ENCODE results near the gene ADRA1B.

DNA sequence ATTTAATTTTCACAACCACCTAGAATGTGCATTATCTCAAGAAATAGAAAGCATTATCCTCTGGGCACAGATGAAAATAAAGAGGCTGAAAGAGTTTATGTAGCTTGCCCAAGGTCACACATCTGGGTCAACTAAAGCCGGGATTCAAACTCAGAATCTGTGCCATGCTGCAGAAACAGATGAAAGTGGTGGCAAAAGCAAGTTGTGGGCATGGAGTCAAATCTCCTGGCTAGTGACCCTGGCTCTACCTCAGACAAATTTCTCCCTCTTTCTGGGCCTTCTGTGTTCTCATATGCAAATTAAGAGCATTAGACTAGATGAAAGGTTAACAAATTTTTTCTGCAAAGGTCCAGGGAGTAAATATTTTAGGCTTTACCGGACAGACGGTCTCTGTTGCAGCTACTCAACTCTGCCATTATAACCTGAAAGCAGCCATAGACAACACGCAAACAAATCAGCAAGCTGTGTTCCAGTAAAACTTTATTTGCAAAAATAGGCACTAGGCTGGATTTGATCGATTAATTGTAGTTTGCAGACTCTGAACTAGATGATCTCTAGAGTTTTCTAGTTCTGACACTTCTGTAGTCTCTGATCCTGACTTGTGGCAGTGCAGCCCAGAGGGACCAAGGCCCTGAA, 6.0 kb upstream of the ADRA1B start:
- TF ChIP-seq POLR2A (IDR thresholded peaks at IDR 0.05; ENCODE audit: low read length) (no peak), GATA1 (IDR thresholded peaks at IDR 0.05; ENCODE audit: low read depth, low read length) (no peak)
